ENCODE measurements around the gene TSNAXIP1.

GRCh38 chr16:67763066-67763465, 43.6 kb upstream of the TSNAXIP1 start:
- no peak for TF ChIP-seq EZH2 (IDR thresholded peaks at IDR 0.05; ENCODE audit: low read length)
- TF ChIP-seq, protein P1, sequence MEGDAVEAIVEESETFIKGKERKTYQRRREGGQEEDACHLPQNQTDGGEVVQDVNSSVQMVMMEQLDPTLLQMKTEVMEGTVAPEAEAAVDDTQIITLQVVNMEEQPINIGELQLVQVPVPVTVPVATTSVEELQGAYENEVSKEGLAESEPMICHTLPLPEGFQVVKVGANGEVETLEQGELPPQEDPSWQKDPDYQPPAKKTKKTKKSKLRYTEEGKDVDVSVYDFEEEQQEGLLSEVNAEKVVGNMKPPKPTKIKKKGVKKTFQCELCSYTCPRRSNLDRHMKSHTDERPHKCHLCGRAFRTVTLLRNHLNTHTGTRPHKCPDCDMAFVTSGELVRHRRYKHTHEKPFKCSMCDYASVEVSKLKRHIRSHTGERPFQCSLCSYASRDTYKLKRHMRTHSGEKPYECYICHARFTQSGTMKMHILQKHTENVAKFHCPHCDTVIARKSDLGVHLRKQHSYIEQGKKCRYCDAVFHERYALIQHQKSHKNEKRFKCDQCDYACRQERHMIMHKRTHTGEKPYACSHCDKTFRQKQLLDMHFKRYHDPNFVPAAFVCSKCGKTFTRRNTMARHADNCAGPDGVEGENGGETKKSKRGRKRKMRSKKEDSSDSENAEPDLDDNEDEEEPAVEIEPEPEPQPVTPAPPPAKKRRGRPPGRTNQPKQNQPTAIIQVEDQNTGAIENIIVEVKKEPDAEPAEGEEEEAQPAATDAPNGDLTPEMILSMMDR (optimal IDR thresholded peaks at IDR 0.05 in 1 of 3, IDR thresholded peaks at IDR 0.05 in 1 of 3, conservative IDR thresholded peaks at IDR 0.05 in 1 of 3; ENCODE audit: extremely low read depth in 1 of 3, insufficient read depth in 2 of 3, low read length in 3 of 3) = no peak
